K562 (cell line): ENCODE data around the gene RAB13. TPM values are rescaled to one million over a fixed set of nuclear protein-coding genes. Genes with fewer than 3 reads are reported as not detected.

Experiments
- BACH1 ChIP-seq: fragments of 200-800 bp; sonication (Bioruptor generic); IDR thresholded peaks from 2 replicates; pipeline ENCODE4 v1.6.1; 2016; ENCODE audit warnings: missing genetic modification characterization, missing compliant biosample characterization
- BCOR ChIP-seq: fragments of 450-650 bp; IDR thresholded peaks from 2 replicates; pipeline ENCODE4 v1.6.1; 2016
- CHD1 ChIP-seq: fragments of 200-600 bp; sonication (generic); IDR thresholded peaks from one replicate; pipeline ENCODE4 v1.6.1; 2012; ENCODE audit warnings: mild to moderate bottlenecking, moderate library complexity, low read length, inconsistent platforms
- FOS ChIP-seq: IDR thresholded peaks from 3 replicates; pipeline ENCODE4 v1.6.1; 2011; ENCODE audit not compliant: insufficient read length; ENCODE audit errors: extremely low read depth
- FOXK1 ChIP-seq: sonication (generic); formaldehyde crosslinking; IDR thresholded peaks from 2 replicates; pipeline ENCODE4 v1.8.0; 2022; ENCODE audit warnings: missing genetic modification reagents, mild to moderate bottlenecking, borderline replicate concordance
- JUNB ChIP-seq: fragments of 450-650 bp; formaldehyde crosslinking; conservative IDR thresholded peaks from 2 replicates; pipeline ENCODE4 v1.4.0; 2020; ENCODE audit warnings: mild to moderate bottlenecking
- NFATC3 ChIP-seq: fragments of 450-650 bp; IDR thresholded peaks from 2 replicates; pipeline ENCODE4 v1.6.1; 2017; ENCODE audit warnings: mild to moderate bottlenecking
- NRF1 ChIP-seq, 2 experiments: fragments of 450-650 bp; IDR thresholded peaks in 1 of 2; conservative IDR thresholded peaks in 1 of 2; 2 replicates each; pipeline ENCODE4 v1.6.1; 2014; ENCODE audit warnings: mild to moderate bottlenecking in 2 of 2
- PHB ChIP-seq: fragments of 250-450 bp; sonication (Bioruptor Pico); IDR thresholded peaks from 2 replicates; pipeline ENCODE4 v1.5.0; 2021
- SAFB2 ChIP-seq: fragments of 200-400 bp; formaldehyde crosslinking; IDR thresholded peaks from 2 replicates; pipeline ENCODE4 v1.6.1; 2018; ENCODE audit warnings: borderline replicate concordance, low read length, low read depth, moderate library complexity; ENCODE audit not compliant: severe bottlenecking
- SMAD2 ChIP-seq: fragments of 150-350 bp; IDR thresholded peaks from 2 replicates; pipeline ENCODE4 v1.6.1; 2014; ENCODE audit warnings: low read depth, mild to moderate bottlenecking, low read length
- U2AF1 ChIP-seq: fragments of 200-400 bp; formaldehyde crosslinking; optimal IDR thresholded peaks from 2 replicates; pipeline ENCODE3; 2017; ENCODE audit warnings: mild to moderate bottlenecking, low read depth, low read length, moderate library complexity
- ZNF316 ChIP-seq: fragments of 450-650 bp; IDR thresholded peaks from 2 replicates; pipeline ENCODE4 v1.6.1; 2016
- polyA plus RNA-seq, 8 experiments: library from polyadenylated mRNA; depleted of rRNA in 4 of 8; stranded (reverse) in 5 of 8; unstranded in 3 of 8; fragments of >200 nt; fragmentation: Nextera tagmentation in 2 of 8; fragmentation: Illumina TruSeq in 1 of 8; extraction: Ambion mirVana in 2 of 8; extraction: Trizol in 1 of 8; gene quantifications; 2 replicates each; pipeline versions ENCODE4 v1.2.1 to v1.2.3, GENCODE V29; 2011 to 2014; ENCODE audit warnings: inconsistent platforms in 1 of 8, missing spikeins in 1 of 8
- total RNA-seq, 7 experiments: library from RNA; depleted of rRNA in 6 of 7; stranded (reverse); fragments of >200 nt in 6 of 7; fragmentation: Illumina TruSeq in 2 of 7; extraction: Trizol in 2 of 7; gene quantifications; 2 replicates each; pipeline versions ENCODE4 v1.2.1 to v1.2.3, GENCODE V29; 2011 to 2021; ENCODE audit warnings: low replicate concordance in 1 of 7
- TF ChIP-seq, protein P1 (sequence below), 2 experiments: IDR thresholded peaks; 2 replicates each; pipeline ENCODE4 v1.6.1; 2012; ENCODE audit warnings: improper control_type of control experiment in 2 of 2, low read depth in 2 of 2, low read length in 2 of 2, borderline replicate concordance in 1 of 2
- TF ChIP-seq, protein P2 (sequence below): sonication (generic); formaldehyde crosslinking; IDR thresholded peaks from 2 replicates; pipeline ENCODE4 v1.9.0; 2022; ENCODE audit warnings: mild to moderate bottlenecking, missing genetic modification reagents
- TF ChIP-seq, protein P3 (sequence below): fragments of 450-650 bp; IDR thresholded peaks from 2 replicates; pipeline ENCODE4 v1.6.1; 2016; ENCODE audit warnings: low read depth, mild to moderate bottlenecking, moderate library complexity
- TF ChIP-seq, protein P4 (sequence below): fragments of 250-450 bp; sonication (Bioruptor Pico); IDR thresholded peaks from 2 replicates; pipeline ENCODE4 v1.4.0; 2020; ENCODE audit warnings: mild to moderate bottlenecking, moderate library complexity
- TF ChIP-seq, protein P5 (sequence below): fragments of 450-650 bp; IDR thresholded peaks from 2 replicates; pipeline ENCODE4 v1.6.1; 2016; ENCODE audit warnings: antibody characterized with exemption
- TF ChIP-seq, protein P6 (sequence below), 2 experiments: IDR thresholded peaks; 2 replicates each; pipeline ENCODE4 v1.6.1; 2011; ENCODE audit warnings: borderline replicate concordance in 1 of 2, control low read depth in 1 of 2, low read depth in 1 of 2, low read length in 1 of 2, mild to moderate bottlenecking in 1 of 2, mixed read lengths in 1 of 2, moderate library complexity in 1 of 2; ENCODE audit not compliant: insufficient read depth in 1 of 2, insufficient read length in 1 of 2, poor library complexity in 1 of 2, severe bottlenecking in 1 of 2; ENCODE audit errors: extremely low read depth in 1 of 2

RAB13 gene
- total and polyA plus RNA-seq, 9 of the 15 experiments (the other 6 are each of a cell fraction or from before 2014, with no cell fraction given): 22.3 to 100 (median 39.8) TPM

DNA sequence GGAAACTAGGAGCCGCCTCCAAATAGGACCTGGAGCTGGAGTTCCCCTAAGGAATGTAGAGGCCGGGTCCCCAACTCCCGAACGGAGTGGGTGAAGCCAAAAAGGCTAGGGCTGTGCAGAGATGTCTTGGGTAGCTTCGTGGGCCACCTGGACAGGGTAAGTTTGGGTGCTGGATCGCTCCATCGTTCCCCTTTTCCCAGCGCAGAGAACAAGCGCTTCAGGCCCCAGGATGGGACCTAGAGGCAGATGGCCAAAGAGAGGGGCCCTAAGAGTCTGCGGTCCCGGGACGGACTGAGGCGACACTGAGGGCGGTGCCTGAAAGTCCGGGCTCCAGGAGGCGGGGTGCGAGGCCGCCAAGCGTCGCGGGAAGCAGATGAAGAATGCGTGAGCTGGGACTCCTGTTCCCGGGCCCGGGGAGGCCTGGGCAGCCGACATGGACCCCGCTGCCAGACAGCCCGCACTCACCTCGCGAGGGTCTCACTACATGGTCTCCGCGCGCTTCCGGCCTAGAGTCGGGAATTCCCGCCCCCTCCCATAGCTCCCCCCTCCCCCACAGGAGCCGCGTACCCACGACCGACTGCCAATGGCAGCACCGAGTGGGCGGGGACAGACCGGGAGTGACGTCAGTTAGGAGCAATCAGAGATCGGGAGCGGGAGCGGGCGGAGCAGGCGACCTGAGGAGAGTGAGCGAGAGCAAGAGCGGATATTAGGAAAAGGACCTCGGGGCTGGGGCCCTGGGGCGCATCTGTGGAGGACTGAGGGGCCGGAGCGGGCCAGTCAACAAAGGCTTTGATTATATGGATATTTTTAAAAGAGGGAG is 22.9 kb downstream of the RAB13 start, which contains the start of gene SLC39A1 (continued):
- TF ChIP-seq, protein P1, sequence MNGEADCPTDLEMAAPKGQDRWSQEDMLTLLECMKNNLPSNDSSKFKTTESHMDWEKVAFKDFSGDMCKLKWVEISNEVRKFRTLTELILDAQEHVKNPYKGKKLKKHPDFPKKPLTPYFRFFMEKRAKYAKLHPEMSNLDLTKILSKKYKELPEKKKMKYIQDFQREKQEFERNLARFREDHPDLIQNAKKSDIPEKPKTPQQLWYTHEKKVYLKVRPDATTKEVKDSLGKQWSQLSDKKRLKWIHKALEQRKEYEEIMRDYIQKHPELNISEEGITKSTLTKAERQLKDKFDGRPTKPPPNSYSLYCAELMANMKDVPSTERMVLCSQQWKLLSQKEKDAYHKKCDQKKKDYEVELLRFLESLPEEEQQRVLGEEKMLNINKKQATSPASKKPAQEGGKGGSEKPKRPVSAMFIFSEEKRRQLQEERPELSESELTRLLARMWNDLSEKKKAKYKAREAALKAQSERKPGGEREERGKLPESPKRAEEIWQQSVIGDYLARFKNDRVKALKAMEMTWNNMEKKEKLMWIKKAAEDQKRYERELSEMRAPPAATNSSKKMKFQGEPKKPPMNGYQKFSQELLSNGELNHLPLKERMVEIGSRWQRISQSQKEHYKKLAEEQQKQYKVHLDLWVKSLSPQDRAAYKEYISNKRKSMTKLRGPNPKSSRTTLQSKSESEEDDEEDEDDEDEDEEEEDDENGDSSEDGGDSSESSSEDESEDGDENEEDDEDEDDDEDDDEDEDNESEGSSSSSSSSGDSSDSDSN (IDR thresholded peaks at IDR 0.05; ENCODE audit: borderline replicate concordance in 1 of 2, low read depth in 2 of 2, low read length in 2 of 2): peak in 1 of 2 experiments; percentile 35; a peak in 1 of 4 replicates
- TF ChIP-seq, protein P2, sequence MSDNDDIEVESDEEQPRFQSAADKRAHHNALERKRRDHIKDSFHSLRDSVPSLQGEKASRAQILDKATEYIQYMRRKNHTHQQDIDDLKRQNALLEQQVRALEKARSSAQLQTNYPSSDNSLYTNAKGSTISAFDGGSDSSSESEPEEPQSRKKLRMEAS (CRISPR knock-in tag): peak; percentile 8
- TF ChIP-seq JUNB (CRISPR knock-in tag): no peak
- TF ChIP-seq, protein P3, sequence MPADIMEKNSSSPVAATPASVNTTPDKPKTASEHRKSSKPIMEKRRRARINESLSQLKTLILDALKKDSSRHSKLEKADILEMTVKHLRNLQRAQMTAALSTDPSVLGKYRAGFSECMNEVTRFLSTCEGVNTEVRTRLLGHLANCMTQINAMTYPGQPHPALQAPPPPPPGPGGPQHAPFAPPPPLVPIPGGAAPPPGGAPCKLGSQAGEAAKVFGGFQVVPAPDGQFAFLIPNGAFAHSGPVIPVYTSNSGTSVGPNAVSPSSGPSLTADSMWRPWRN: no peak
- no peak for TF ChIP-seq BACH1 (tag)
- TF ChIP-seq SAFB2: no peak
- TF ChIP-seq, protein P4, sequence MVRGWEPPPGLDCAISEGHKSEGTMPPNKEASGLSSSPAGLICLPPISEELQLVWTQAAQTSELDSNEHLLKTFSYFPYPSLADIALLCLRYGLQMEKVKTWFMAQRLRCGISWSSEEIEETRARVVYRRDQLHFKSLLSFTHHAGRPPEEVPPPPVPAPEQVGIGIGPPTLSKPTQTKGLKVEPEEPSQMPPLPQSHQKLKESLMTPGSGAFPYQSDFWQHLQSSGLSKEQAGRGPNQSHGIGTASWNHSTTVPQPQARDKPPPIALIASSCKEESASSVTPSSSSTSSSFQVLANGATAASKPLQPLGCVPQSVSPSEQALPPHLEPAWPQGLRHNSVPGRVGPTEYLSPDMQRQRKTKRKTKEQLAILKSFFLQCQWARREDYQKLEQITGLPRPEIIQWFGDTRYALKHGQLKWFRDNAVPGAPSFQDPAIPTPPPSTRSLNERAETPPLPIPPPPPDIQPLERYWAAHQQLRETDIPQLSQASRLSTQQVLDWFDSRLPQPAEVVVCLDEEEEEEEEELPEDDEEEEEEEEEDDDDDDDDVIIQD: no peak
- no peak for TF ChIP-seq ZNF316
- TF ChIP-seq BCOR: 0 out of 2 replicates have a peak, but pooled peaks have one; percentile 2
- TF ChIP-seq NRF1 (conservative IDR thresholded peaks at IDR 0.05 in 1 of 2, IDR thresholded peaks at IDR 0.05 in 1 of 2): peak; percentile 62 to 67
- no peak for TF ChIP-seq PHB (CRISPR knock-in tag)
- peak; percentile 74 for TF ChIP-seq FOS
- no peak for TF ChIP-seq SMAD2
- TF ChIP-seq, protein P5, sequence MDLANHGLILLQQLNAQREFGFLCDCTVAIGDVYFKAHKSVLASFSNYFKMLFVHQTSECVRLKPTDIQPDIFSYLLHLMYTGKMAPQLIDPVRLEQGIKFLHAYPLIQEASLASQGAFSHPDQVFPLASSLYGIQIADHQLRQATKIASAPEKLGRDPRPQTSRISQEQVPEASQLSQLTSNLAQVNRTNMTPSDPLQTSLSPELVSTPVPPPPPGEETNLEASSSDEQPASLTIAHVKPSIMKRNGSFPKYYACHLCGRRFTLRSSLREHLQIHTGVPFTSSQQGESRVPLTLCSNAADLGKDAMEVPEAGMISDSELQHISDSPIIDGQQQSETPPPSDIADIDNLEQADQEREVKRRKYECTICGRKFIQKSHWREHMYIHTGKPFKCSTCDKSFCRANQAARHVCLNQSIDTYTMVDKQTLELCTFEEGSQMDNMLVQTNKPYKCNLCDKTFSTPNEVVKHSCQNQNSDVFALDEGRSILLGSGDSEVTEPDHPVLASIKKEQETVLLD: no peak
- no peak for TF ChIP-seq FOXK1 (CRISPR knock-in tag)
- peak; percentile 42 for TF ChIP-seq CHD1
- TF ChIP-seq U2AF1: no peak
- TF ChIP-seq NFATC3: no peak
- TF ChIP-seq, protein P6, sequence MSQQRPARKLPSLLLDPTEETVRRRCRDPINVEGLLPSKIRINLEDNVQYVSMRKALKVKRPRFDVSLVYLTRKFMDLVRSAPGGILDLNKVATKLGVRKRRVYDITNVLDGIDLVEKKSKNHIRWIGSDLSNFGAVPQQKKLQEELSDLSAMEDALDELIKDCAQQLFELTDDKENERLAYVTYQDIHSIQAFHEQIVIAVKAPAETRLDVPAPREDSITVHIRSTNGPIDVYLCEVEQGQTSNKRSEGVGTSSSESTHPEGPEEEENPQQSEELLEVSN (IDR thresholded peaks at IDR 0.05; ENCODE audit: borderline replicate concordance in 1 of 2, extremely low read depth in 1 of 2, insufficient read depth in 1 of 2, insufficient read length in 1 of 2, low read depth in 1 of 2, low read length in 1 of 2, poor library complexity in 1 of 2, severe bottlenecking in 1 of 2): peak; percentile 67 to 76
